ENCODE results near the gene LAGE3. TPM values are rescaled to one million over a fixed set of nuclear protein-coding genes. Genes with fewer than 3 reads are reported as not detected.

LAGE3 gene
- total RNA-seq, 1 donor from 2014 or later, result 20.0 TPM

DNA sequence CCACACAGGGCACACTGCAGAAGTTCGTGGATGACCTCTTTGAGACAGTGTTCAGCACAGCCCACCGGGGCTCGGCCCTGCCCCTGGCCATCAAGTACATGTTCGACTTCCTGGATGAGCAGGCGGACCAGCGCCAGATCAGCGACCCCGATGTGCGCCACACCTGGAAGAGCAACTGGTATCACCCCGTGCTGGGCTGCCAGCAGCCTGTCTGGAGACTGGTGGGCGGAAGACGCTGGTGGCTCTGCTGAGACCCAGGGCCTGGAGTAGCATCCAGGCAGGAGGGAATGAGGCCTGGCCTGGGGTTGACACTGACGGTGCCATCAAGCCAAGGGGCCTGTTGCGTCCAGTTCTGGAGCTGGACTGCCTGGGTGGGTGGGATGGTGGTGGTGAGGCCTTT lies 8.6 kb downstream of the LAGE3 start:
- DNase-seq (ENCODE audit: low read depth) (no peak), FAIRE-seq (no peak)
- no peak overlapping the region for H3K27ac ChIP-seq (ENCODE audit: low read depth, low read length)
- H2AFZ ChIP-seq (ENCODE audit: low read depth, low read length), result no peak overlapping the region
- TF ChIP-seq, protein P1, sequence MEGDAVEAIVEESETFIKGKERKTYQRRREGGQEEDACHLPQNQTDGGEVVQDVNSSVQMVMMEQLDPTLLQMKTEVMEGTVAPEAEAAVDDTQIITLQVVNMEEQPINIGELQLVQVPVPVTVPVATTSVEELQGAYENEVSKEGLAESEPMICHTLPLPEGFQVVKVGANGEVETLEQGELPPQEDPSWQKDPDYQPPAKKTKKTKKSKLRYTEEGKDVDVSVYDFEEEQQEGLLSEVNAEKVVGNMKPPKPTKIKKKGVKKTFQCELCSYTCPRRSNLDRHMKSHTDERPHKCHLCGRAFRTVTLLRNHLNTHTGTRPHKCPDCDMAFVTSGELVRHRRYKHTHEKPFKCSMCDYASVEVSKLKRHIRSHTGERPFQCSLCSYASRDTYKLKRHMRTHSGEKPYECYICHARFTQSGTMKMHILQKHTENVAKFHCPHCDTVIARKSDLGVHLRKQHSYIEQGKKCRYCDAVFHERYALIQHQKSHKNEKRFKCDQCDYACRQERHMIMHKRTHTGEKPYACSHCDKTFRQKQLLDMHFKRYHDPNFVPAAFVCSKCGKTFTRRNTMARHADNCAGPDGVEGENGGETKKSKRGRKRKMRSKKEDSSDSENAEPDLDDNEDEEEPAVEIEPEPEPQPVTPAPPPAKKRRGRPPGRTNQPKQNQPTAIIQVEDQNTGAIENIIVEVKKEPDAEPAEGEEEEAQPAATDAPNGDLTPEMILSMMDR (IDR thresholded peaks at IDR 0.05; ENCODE audit: insufficient read depth, low read depth, low read length), result no peak
- TF ChIP-seq EZH2 (IDR thresholded peaks at IDR 0.05; ENCODE audit: insufficient read depth, low read length), result no peak
- peaks cover 2% of the 10 kb centered on the region for H3K36me3 ChIP-seq (ENCODE audit: insufficient read depth, low read length)
- no peak overlapping the region for H3K4me3 Mint-ChIP-seq (ENCODE audit: unreplicated experiment)
- no peaks in the 10 kb centered on the region for H3K79me2 ChIP-seq (ENCODE audit: insufficient read depth, low read length)
- no peaks in the 10 kb centered on the region for H3K4me1 ChIP-seq (ENCODE audit: insufficient read depth, low read length)
- H3K27ac Mint-ChIP-seq (ENCODE audit: unreplicated experiment), result no peak overlapping the region
- H3K9me3 ChIP-seq (ENCODE audit: insufficient read depth, low read depth, low read length), result no peaks in the 10 kb centered on the region
- H3K4me3 ChIP-seq (ENCODE audit: insufficient read depth, low read depth, low read length), result no peak overlapping the region
- H3K27me3 ChIP-seq (ENCODE audit: insufficient read depth, low read length), result no peaks in the 10 kb centered on the region
- H4K20me1 ChIP-seq (ENCODE audit: insufficient read depth, low read length), result peaks cover 7% of the 10 kb centered on the region
- no peaks in the 10 kb centered on the region for H3K4me1 Mint-ChIP-seq (ENCODE audit: low read depth, unreplicated experiment)
- no peaks in the 10 kb centered on the region for H3K36me3 Mint-ChIP-seq (ENCODE audit: low read depth, unreplicated experiment)
- no peak overlapping the region for H3K9ac ChIP-seq (ENCODE audit: low read length)
- no peak overlapping the region for H3K4me2 ChIP-seq (ENCODE audit: low read length)
- no peaks in the 10 kb centered on the region for H3K27me3 Mint-ChIP-seq (ENCODE audit: low read depth, unreplicated experiment)
- no peaks in the 10 kb centered on the region for H3K9me3 Mint-ChIP-seq (ENCODE audit: unreplicated experiment)

DNA sequence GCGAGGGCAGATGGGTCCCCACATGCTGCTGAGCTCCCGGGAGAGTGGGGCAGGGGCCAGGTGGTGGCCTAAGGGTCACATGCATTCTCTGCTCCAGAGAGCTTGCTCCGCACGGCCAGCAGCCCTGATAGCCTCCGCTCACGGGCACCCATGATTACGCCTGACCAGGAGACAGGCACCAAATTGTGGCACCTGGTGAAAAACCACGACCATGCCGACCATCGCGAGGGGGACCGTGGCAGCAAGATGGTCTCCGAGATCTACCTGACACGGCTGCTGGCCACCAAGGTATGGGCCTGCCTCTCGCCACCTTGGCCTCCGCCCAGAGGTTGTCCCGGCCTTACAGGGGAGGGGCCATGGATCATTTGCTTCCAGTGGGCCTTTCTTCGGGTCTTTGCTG lies 9.2 kb downstream of the LAGE3 start:
- Mint-ChIP-seq H3K27ac (ENCODE audit: unreplicated experiment) (no peak overlapping the region), H3K36me3 (ENCODE audit: low read depth, unreplicated experiment) (no peaks in the 10 kb centered on the region), H3K27me3 (ENCODE audit: low read depth, unreplicated experiment) (no peaks in the 10 kb centered on the region), H3K9me3 (ENCODE audit: unreplicated experiment) (no peaks in the 10 kb centered on the region), H3K4me1 (ENCODE audit: low read depth, unreplicated experiment) (no peaks in the 10 kb centered on the region), H3K4me3 (ENCODE audit: unreplicated experiment) (no peak overlapping the region)
- peaks cover 7% of the 10 kb centered on the region for H4K20me1 ChIP-seq (ENCODE audit: insufficient read depth, low read length)
- no peaks in the 10 kb centered on the region for H3K27me3 ChIP-seq (ENCODE audit: insufficient read depth, low read length)
- no peak overlapping the region for H3K27ac ChIP-seq (ENCODE audit: low read depth, low read length)
- no peak for DNase-seq (ENCODE audit: low read depth)
- H3K4me1 ChIP-seq (ENCODE audit: insufficient read depth, low read length), result no peaks in the 10 kb centered on the region
- no peak for FAIRE-seq
- no peaks in the 10 kb centered on the region for H3K9me3 ChIP-seq (ENCODE audit: insufficient read depth, low read depth, low read length)
- H3K36me3 ChIP-seq (ENCODE audit: insufficient read depth, low read length), result peaks cover 2% of the 10 kb centered on the region
- H3K4me2 ChIP-seq (ENCODE audit: low read length), result no peak overlapping the region
- no peak overlapping the region for H2AFZ ChIP-seq (ENCODE audit: low read depth, low read length)
- TF ChIP-seq, protein P1 (IDR thresholded peaks at IDR 0.05; ENCODE audit: insufficient read depth, low read depth, low read length), result no peak
- no peak for TF ChIP-seq EZH2 (IDR thresholded peaks at IDR 0.05; ENCODE audit: insufficient read depth, low read length)
- no peak overlapping the region for H3K4me3 ChIP-seq (ENCODE audit: insufficient read depth, low read depth, low read length)
- H3K79me2 ChIP-seq (ENCODE audit: insufficient read depth, low read length), result no peaks in the 10 kb centered on the region
- no peak overlapping the region for H3K9ac ChIP-seq (ENCODE audit: low read length)

DNA sequence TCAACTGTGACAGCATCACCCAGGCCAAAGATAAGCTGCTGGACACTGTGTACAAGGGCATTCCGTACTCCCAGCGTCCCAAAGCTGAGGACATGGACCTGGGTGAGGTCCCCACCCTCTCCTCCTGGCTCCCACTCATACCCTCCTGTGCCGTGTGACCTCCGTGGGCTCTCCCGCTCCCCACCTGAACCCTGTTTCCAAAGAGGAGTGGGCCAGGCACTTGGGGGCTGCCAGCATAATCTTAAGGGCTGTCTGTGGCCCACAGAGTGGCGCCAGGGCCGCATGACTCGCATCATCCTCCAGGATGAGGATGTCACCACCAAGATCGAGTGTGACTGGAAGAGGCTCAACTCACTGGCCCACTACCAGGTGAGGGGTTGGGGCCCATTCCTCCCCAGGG lies 10.0 kb downstream of the LAGE3 start:
- Histone ChIP-seq H2AFZ (ENCODE audit: low read depth, low read length) (no peak overlapping the region), H3K4me3 (ENCODE audit: insufficient read depth, low read depth, low read length) (no peak overlapping the region), H3K79me2 (ENCODE audit: insufficient read depth, low read length) (no peaks in the 10 kb centered on the region), H3K27ac (ENCODE audit: low read depth, low read length) (no peak overlapping the region), H3K36me3 (ENCODE audit: insufficient read depth, low read length) (peaks cover 2% of the 10 kb centered on the region), H3K4me2 (ENCODE audit: low read length) (no peak overlapping the region), H3K9ac (ENCODE audit: low read length) (no peak overlapping the region), H3K27me3 (ENCODE audit: insufficient read depth, low read length) (no peaks in the 10 kb centered on the region), H4K20me1 (ENCODE audit: insufficient read depth, low read length) (peaks cover 7% of the 10 kb centered on the region), H3K9me3 (ENCODE audit: insufficient read depth, low read depth, low read length) (no peaks in the 10 kb centered on the region), H3K4me1 (ENCODE audit: insufficient read depth, low read length) (no peaks in the 10 kb centered on the region)
- H3K27me3 Mint-ChIP-seq (ENCODE audit: low read depth, unreplicated experiment), result no peaks in the 10 kb centered on the region
- H3K4me3 Mint-ChIP-seq (ENCODE audit: unreplicated experiment), result no peak overlapping the region
- no peaks in the 10 kb centered on the region for H3K9me3 Mint-ChIP-seq (ENCODE audit: unreplicated experiment)
- no peaks in the 10 kb centered on the region for H3K36me3 Mint-ChIP-seq (ENCODE audit: low read depth, unreplicated experiment)
- no peak for TF ChIP-seq EZH2 (IDR thresholded peaks at IDR 0.05; ENCODE audit: insufficient read depth, low read length)
- H3K27ac Mint-ChIP-seq (ENCODE audit: unreplicated experiment), result no peak overlapping the region
- no peaks in the 10 kb centered on the region for H3K4me1 Mint-ChIP-seq (ENCODE audit: low read depth, unreplicated experiment)
- DNase-seq (ENCODE audit: low read depth) (no peak), FAIRE-seq (no peak)
